ENCODE measurements around the gene GABBR2.

DNA sequence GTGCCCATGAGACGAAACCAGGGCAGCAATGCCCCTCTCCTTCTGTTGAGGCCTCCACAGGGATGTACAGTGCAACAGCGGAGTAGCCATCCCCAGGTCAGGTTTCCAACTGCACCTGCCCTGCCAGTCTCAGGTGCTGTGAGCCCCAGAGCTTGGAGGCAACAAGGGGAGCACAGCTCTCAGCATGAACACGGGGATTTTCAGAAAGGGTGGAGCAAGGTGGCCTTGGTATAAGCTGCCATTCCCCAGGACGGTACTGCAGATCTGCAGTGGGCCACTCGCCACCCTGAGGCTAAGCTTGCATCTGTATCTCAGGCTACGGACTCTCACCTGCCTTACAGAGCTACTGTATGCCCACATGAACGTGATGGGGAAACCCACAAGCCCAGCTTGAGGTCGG, 103.6 kb downstream of the GABBR2 start:
- TF ChIP-seq, protein P1, sequence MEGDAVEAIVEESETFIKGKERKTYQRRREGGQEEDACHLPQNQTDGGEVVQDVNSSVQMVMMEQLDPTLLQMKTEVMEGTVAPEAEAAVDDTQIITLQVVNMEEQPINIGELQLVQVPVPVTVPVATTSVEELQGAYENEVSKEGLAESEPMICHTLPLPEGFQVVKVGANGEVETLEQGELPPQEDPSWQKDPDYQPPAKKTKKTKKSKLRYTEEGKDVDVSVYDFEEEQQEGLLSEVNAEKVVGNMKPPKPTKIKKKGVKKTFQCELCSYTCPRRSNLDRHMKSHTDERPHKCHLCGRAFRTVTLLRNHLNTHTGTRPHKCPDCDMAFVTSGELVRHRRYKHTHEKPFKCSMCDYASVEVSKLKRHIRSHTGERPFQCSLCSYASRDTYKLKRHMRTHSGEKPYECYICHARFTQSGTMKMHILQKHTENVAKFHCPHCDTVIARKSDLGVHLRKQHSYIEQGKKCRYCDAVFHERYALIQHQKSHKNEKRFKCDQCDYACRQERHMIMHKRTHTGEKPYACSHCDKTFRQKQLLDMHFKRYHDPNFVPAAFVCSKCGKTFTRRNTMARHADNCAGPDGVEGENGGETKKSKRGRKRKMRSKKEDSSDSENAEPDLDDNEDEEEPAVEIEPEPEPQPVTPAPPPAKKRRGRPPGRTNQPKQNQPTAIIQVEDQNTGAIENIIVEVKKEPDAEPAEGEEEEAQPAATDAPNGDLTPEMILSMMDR (IDR thresholded peaks at IDR 0.05): no peak
- TF ChIP-seq, protein P2, sequence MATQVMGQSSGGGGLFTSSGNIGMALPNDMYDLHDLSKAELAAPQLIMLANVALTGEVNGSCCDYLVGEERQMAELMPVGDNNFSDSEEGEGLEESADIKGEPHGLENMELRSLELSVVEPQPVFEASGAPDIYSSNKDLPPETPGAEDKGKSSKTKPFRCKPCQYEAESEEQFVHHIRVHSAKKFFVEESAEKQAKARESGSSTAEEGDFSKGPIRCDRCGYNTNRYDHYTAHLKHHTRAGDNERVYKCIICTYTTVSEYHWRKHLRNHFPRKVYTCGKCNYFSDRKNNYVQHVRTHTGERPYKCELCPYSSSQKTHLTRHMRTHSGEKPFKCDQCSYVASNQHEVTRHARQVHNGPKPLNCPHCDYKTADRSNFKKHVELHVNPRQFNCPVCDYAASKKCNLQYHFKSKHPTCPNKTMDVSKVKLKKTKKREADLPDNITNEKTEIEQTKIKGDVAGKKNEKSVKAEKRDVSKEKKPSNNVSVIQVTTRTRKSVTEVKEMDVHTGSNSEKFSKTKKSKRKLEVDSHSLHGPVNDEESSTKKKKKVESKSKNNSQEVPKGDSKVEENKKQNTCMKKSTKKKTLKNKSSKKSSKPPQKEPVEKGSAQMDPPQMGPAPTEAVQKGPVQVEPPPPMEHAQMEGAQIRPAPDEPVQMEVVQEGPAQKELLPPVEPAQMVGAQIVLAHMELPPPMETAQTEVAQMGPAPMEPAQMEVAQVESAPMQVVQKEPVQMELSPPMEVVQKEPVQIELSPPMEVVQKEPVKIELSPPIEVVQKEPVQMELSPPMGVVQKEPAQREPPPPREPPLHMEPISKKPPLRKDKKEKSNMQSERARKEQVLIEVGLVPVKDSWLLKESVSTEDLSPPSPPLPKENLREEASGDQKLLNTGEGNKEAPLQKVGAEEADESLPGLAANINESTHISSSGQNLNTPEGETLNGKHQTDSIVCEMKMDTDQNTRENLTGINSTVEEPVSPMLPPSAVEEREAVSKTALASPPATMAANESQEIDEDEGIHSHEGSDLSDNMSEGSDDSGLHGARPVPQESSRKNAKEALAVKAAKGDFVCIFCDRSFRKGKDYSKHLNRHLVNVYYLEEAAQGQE (IDR thresholded peaks at IDR 0.05; ENCODE audit: insufficient read depth in 1 of 2, low read depth in 2 of 2, low read length in 1 of 2): no peak
- no peak for TF ChIP-seq TCF7L2 (IDR thresholded peaks at IDR 0.05; ENCODE audit: low read depth, low read length)
